H1 (cell line): ENCODE results near the gene TUBGCP6. TPM values are rescaled to one million over a fixed set of nuclear protein-coding genes. Genes with fewer than 3 reads are reported as not detected.

Experiments
- CTCF ChIA-PET: fragments of 300-600 bp; sonication (Branson Sonifier 250); formaldehyde crosslinking; loops from one replicate; lab custom pipeline; 2021; ENCODE audit not compliant: partially characterized antibody; lab: Charles Lee
- POLR2A ChIA-PET: fragments of 300-600 bp; sonication (Branson Sonifier 250); formaldehyde crosslinking; loops from one replicate; lab custom pipeline; 2021; ENCODE audit warnings: inconsistent platforms; ENCODE audit not compliant: partially characterized antibody; lab: Charles Lee
- DNase-seq, 2 experiments: peaks; one replicate each; pipeline versions ENCODE4 v3.0.0 to v3.0.0-alpha.2; 2010 to 2022; ENCODE audit warnings: low spot score in 2 of 2, low read depth in 1 of 2, mixed read lengths in 1 of 2
- FAIRE-seq: peaks from 2 replicates; lab custom pipeline; 2011; peaks lifted over from hg19 to GRCh38; lab: Jason Lieb, UNC
- H2AFZ ChIP-seq: 2 replicates; pipeline ENCODE4 v1.8.1; 2012; ENCODE audit warnings: low read length, inconsistent platforms
- H2AK5ac ChIP-seq: 2 replicates; pipeline ENCODE4 v1.6.1; 2013; ENCODE audit warnings: low read depth, low read length
- H2BK120ac ChIP-seq: replicated peaks from 2 replicates; pipeline ENCODE3; 2013; ENCODE audit warnings: low read depth, low read length, inconsistent platforms
- H2BK12ac ChIP-seq: 2 replicates; pipeline ENCODE4 v1.6.1; 2013; ENCODE audit warnings: low read depth, low read length
- H2BK15ac ChIP-seq: 2 replicates; pipeline ENCODE4 v1.6.1; 2013; ENCODE audit warnings: low read length
- H2BK20ac ChIP-seq: 2 replicates; pipeline ENCODE4 v1.6.1; 2013; ENCODE audit warnings: low read length
- H2BK5ac ChIP-seq: 2 replicates; pipeline ENCODE4 v1.6.1; 2013; ENCODE audit warnings: low read depth, low read length
- H3K14ac ChIP-seq: 2 replicates; pipeline ENCODE4 v1.6.1; 2013; ENCODE audit warnings: inconsistent platforms; ENCODE audit not compliant: insufficient read length
- H3K18ac ChIP-seq: 2 replicates; pipeline ENCODE4 v1.6.1; 2013; ENCODE audit warnings: low read length; ENCODE audit errors: extremely low read depth
- H3K23ac ChIP-seq: 2 replicates; pipeline ENCODE4 v1.6.1; 2013; ENCODE audit warnings: inconsistent platforms; ENCODE audit not compliant: insufficient read length
- H3K23me2 ChIP-seq: 2 replicates; pipeline ENCODE4 v1.6.1; 2013; ENCODE audit warnings: low read depth, low read length
- H3K27ac ChIP-seq: 2 replicates; pipeline ENCODE4 v1.6.1; 2011; ENCODE audit warnings: low read depth, low read length, inconsistent platforms
- H3K27me3 ChIP-seq, 4 experiments: replicated peaks in 1 of 4; 1 replicate in 1 of 4; 2 replicates in 3 of 4; pipeline versions ENCODE4 v1.6.1 to v1.8.1; 2011 to 2013; ENCODE audit warnings: low read length in 3 of 4, mild to moderate bottlenecking in 3 of 4, inconsistent platforms in 2 of 4, mixed read lengths in 2 of 4, moderate library complexity in 1 of 4; ENCODE audit not compliant: control insufficient read depth in 3 of 4, insufficient read depth in 3 of 4; ENCODE audit errors: extremely low read depth in 1 of 4
- H3K36me3 ChIP-seq, 4 experiments: 2 replicates each; pipeline versions ENCODE4 v1.6.1 to v1.8.1; 2011 to 2013; ENCODE audit warnings: mild to moderate bottlenecking in 4 of 4, low read length in 3 of 4, moderate library complexity in 2 of 4, control low read depth in 1 of 4, inconsistent platforms in 1 of 4; ENCODE audit not compliant: insufficient read depth in 4 of 4, control insufficient read depth in 2 of 4
- H3K4ac ChIP-seq: replicated peaks from 2 replicates; pipeline ENCODE3; 2013; ENCODE audit warnings: low read length, low read depth, mixed read lengths, inconsistent platforms; ENCODE audit not compliant: insufficient read length
- H3K4me1 ChIP-seq, 4 experiments: replicated peaks in 1 of 4; 1 replicate in 1 of 4; 2 replicates in 3 of 4; pipeline versions ENCODE4 v1.6.1 to v1.8.1; 2011 to 2013; ENCODE audit warnings: low read length in 3 of 4, inconsistent platforms in 2 of 4, mixed read lengths in 1 of 4; ENCODE audit not compliant: insufficient read depth in 4 of 4, control insufficient read depth in 3 of 4
- H3K4me2 ChIP-seq, 2 experiments: 2 replicates each; pipeline versions ENCODE4 v1.6.1 to v1.8.1; 2011 to 2013; ENCODE audit warnings: low read depth in 2 of 2, low read length in 2 of 2, control low read depth in 1 of 2, inconsistent platforms in 1 of 2, mild to moderate bottlenecking in 1 of 2; ENCODE audit not compliant: insufficient read depth in 1 of 2
- H3K4me3 ChIP-seq, 4 experiments: fragments of 200-600, 300-600 bp in 1 of 4; sonication (generic), shearing (Covaris generic), sonication (Bioruptor Twin) in 1 of 4; 2 replicates each; pipeline versions ENCODE4 v1.5.1 to v1.8.1; 2011 to 2016; ENCODE audit warnings: low read length in 4 of 4, low read depth in 3 of 4, control low read depth in 2 of 4, inconsistent platforms in 2 of 4, mild to moderate bottlenecking in 2 of 4, mixed read lengths in 1 of 4, moderate library complexity in 1 of 4; ENCODE audit not compliant: insufficient read depth in 2 of 4; ENCODE audit errors: extremely low read depth in 1 of 4
- H3K56ac ChIP-seq: replicated peaks from 2 replicates; pipeline ENCODE3; 2013; ENCODE audit warnings: low read depth, mild to moderate bottlenecking, mixed read lengths, low read length, inconsistent platforms; ENCODE audit not compliant: insufficient read length
- H3K79me1 ChIP-seq: 2 replicates; pipeline ENCODE4 v1.6.1; 2013; ENCODE audit warnings: low read depth, low read length, control low read depth
- H3K79me2 ChIP-seq, 2 experiments: 2 replicates each; pipeline versions ENCODE4 v1.6.1 to v1.8.1; 2012 to 2013; ENCODE audit warnings: low read length in 2 of 2, mild to moderate bottlenecking in 2 of 2, inconsistent platforms in 1 of 2; ENCODE audit not compliant: insufficient read depth in 2 of 2, control insufficient read depth in 1 of 2
- H3K9ac ChIP-seq, 4 experiments: replicated peaks in 1 of 4; 1 replicate in 1 of 4; 2 replicates in 3 of 4; pipeline versions ENCODE4 v1.6.1 to v1.8.1; 2011 to 2013; ENCODE audit warnings: low read depth in 3 of 4, low read length in 3 of 4, control low read depth in 2 of 4, mild to moderate bottlenecking in 2 of 4, moderate library complexity in 2 of 4, inconsistent platforms in 1 of 4; ENCODE audit errors: extremely low read depth in 1 of 4
- H3K9me3 ChIP-seq, 2 experiments: 2 replicates each; pipeline versions ENCODE4 v1.6.1 to v1.8.1; 2012 to 2013; ENCODE audit warnings: mild to moderate bottlenecking in 2 of 2, moderate library complexity in 2 of 2, control low read depth in 1 of 2, inconsistent platforms in 1 of 2, low read depth in 1 of 2, low read length in 1 of 2, mixed read lengths in 1 of 2; ENCODE audit not compliant: insufficient read depth in 2 of 2
- H4K20me1 ChIP-seq, 2 experiments: replicated peaks in 1 of 2; 2 replicates each; pipeline versions ENCODE3 to v1.8.1; 2011 to 2013; ENCODE audit warnings: inconsistent platforms in 2 of 2, low read length in 2 of 2, mild to moderate bottlenecking in 1 of 2; ENCODE audit not compliant: insufficient read depth in 2 of 2, control insufficient read depth in 1 of 2
- H4K5ac ChIP-seq: 2 replicates; pipeline ENCODE4 v1.6.1; 2013; ENCODE audit warnings: low read length, low read depth, mixed read lengths, inconsistent platforms; ENCODE audit not compliant: insufficient read length
- H4K8ac ChIP-seq: 2 replicates; pipeline ENCODE4 v1.8.0; 2013; ENCODE audit warnings: mild to moderate bottlenecking, moderate library complexity, low read length, inconsistent platforms; ENCODE audit not compliant: insufficient read depth; ENCODE audit errors: extremely low read depth
- H4K91ac ChIP-seq: replicated peaks from 2 replicates; pipeline ENCODE3; 2013; ENCODE audit warnings: low read length, mixed read lengths, inconsistent platforms; ENCODE audit not compliant: insufficient read length
- BACH1 ChIP-seq: IDR thresholded peaks from 2 replicates; pipeline ENCODE4 v1.6.1; 2012; ENCODE audit warnings: low read length, improper control_type of control experiment
- BCL11A ChIP-seq, 2 experiments: IDR thresholded peaks; one replicate each; pipeline ENCODE4 v1.6.1; 2011; ENCODE audit warnings: low read depth in 2 of 2, low read length in 2 of 2, mild to moderate bottlenecking in 2 of 2
- CBX5 ChIP-seq: fragments of 300-800, 300-1000 bp; sonication (generic); IDR thresholded peaks from 2 replicates; pipeline ENCODE4 v1.7.1; 2016; ENCODE audit warnings: antibody characterized with exemption, low read length, low read depth
- CBX8 ChIP-seq: fragments of 300-800, 300-1000 bp; sonication (generic); IDR thresholded peaks from 2 replicates; pipeline ENCODE4 v1.7.1; 2016; ENCODE audit warnings: low read depth, low read length, borderline replicate concordance
- FOSL1 ChIP-seq: IDR thresholded peaks from 2 replicates; pipeline ENCODE4 v1.6.1; 2011; ENCODE audit warnings: mild to moderate bottlenecking, low read depth, low read length, moderate library complexity; ENCODE audit not compliant: insufficient read depth
- GTF2F1 ChIP-seq: IDR thresholded peaks from 2 replicates; pipeline ENCODE4 v1.6.1; 2012; ENCODE audit warnings: low read depth, low read length, improper control_type of control experiment, borderline replicate concordance
- KDM4A ChIP-seq: IDR thresholded peaks from one replicate; pipeline ENCODE4 v1.7.1; 2012; ENCODE audit warnings: low read depth, mild to moderate bottlenecking, moderate library complexity, low read length, inconsistent platforms; ENCODE audit not compliant: severe bottlenecking
- NRF1 ChIP-seq: IDR thresholded peaks from 2 replicates; pipeline ENCODE4 v1.6.1; 2011; ENCODE audit warnings: mild to moderate bottlenecking, low read depth, low read length, improper control_type of control experiment
- POU5F1 ChIP-seq: IDR thresholded peaks from 2 replicates; pipeline ENCODE4 v1.6.1; 2011; ENCODE audit warnings: low read depth, mild to moderate bottlenecking, low read length, moderate library complexity
- RXRA ChIP-seq: IDR thresholded peaks from 2 replicates; pipeline ENCODE4 v1.6.1; 2011; ENCODE audit warnings: low read depth, mild to moderate bottlenecking, low read length, moderate library complexity; ENCODE audit not compliant: insufficient read depth
- SUZ12 ChIP-seq: fragments of 200-600 bp; sonication (generic); IDR thresholded peaks from 2 replicates; pipeline ENCODE4 v1.6.1; 2012; ENCODE audit warnings: mild to moderate bottlenecking, inconsistent platforms, low read length, moderate library complexity, mixed read lengths
- TAF1 ChIP-seq: IDR thresholded peaks from 2 replicates; pipeline ENCODE4 v1.6.1; 2011; ENCODE audit warnings: mild to moderate bottlenecking, low read depth, low read length
- TAF7 ChIP-seq: optimal IDR thresholded peaks from 2 replicates; pipeline ENCODE3; 2011; ENCODE audit warnings: low read depth, mild to moderate bottlenecking, inconsistent platforms, low read length, moderate library complexity, borderline replicate concordance
- ZNF274 ChIP-seq: IDR thresholded peaks from 2 replicates; pipeline ENCODE4 v1.7.0; 2012; ENCODE audit warnings: low read length, borderline replicate concordance; ENCODE audit errors: extremely low read depth
- WGBS, 2 experiments: shearing (Covaris generic) in 1 of 2; methylation state at CpG; one replicate each; pipeline versions ENCODE4 v1.1.6 to v1.1.7; 2013 to 2015; ENCODE audit warnings: low lambda C conversion rate in 2 of 2, mixed read lengths in 2 of 2, inconsistent platforms in 1 of 2, low coverage in 1 of 2, missing lambda C conversion rate in 1 of 2; ENCODE audit not compliant: insufficient replicate concordance in 2 of 2, insufficient coverage in 1 of 2, insufficient read length in 1 of 2; ENCODE audit errors: extremely low coverage in 1 of 2, missing lambda C conversion rate in 1 of 2; 5-methylcytosine and 5-hydroxymethylcytosine counted together
- polyA plus RNA-seq, 7 experiments: library from polyadenylated mRNA; depleted of rRNA in 3 of 7; stranded (reverse) in 5 of 7; unstranded in 2 of 7; fragments of >200 nt in 5 of 7; fragments of 200-250 nt in 2 of 7; gene quantifications; 1 replicate in 5 of 7; 2 replicates in 1 of 7; 4 replicates in 1 of 7; pipeline versions ENCODE4 v1.2.1 to v1.2.3, GENCODE V29; 2011 to 2013; ENCODE audit warnings: missing spikeins in 2 of 7, mixed read lengths in 2 of 7
- total RNA-seq: library from RNA; stranded (reverse); fragmentation: NEBNext Ultra II Directional; extraction: Animal tissue kit (Norgen Biotek cat#: 25700); gene quantifications from 2 replicates; pipeline ENCODE4 v1.2.1, GENCODE V29; 2021

Gene TUBGCP6
- total and polyA plus RNA-seq, 2 of the 8 experiments (the other 6 are each of a cell fraction or from before 2014, with no cell fraction given): 24.2 to 24.7 TPM

DNA sequence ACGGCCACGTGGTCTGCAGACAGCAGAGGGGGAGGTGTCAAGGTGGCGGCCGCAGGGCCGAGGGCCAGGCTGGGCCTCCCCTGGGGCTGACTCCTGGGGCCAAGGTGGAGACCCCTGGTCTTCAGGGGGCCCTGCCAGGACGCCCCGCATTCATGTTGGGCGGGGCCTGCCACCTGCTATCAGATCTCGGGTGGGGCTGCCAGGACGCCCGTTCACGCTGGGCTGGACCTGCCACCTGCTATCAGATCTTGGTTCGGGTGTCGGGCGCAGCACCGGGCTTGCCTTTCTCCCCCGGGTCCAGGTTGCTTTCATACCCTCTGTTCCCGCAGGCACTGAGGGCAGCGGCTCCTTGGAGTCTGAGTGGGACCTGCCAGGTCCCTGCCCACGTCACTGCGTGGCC, 41.5 kb upstream of the TUBGCP6 start:
- no peak overlapping the region; the same call in 1 of the 2 replicates for H4K8ac ChIP-seq
- H3K79me1 ChIP-seq: peaks cover 6% of the 10 kb centered on the region
- no peak overlapping the region for H3K27ac ChIP-seq
- H3K4me2 ChIP-seq: no peak overlapping the region
- no peaks in the 10 kb centered on the region for H3K27me3 ChIP-seq
- H3K36me3 ChIP-seq: peaks cover 16 to 73% (median 22%) of the 10 kb centered on the region in 4 experiments
- no peak overlapping the region for H3K56ac ChIP-seq
- 93% methylated on average over 21 of the region's 21 CpGs; no CpG with 5 or more reads in 1 of the 2 experiments for WGBS, 2 experiments
- no peak overlapping the region for H3K9ac ChIP-seq
- CTCF ChIA-PET: interaction anchor here (0.6 to 0.7 kb wide), 2 partner anchors 35 to 86 kb away, joined by 3 to 5 read pairs; no protein-coding TSS in a partner anchor
- no peak overlapping the region for H3K23ac ChIP-seq
- H2BK20ac ChIP-seq: no peak overlapping the region
- H3K4me3 ChIP-seq: no peak overlapping the region
- no peaks in the 10 kb centered on the region; a peak in 1 of 4 replicates for H3K9me3 ChIP-seq
- no peak overlapping the region for H3K18ac ChIP-seq
- no peak overlapping the region for H2BK15ac ChIP-seq
- H4K5ac ChIP-seq: no peak overlapping the region
- H3K79me2 ChIP-seq: peaks cover 0 to 11% of the 10 kb centered on the region in 2 experiments; a peak in 2 of 4 replicates
- H3K4ac ChIP-seq: no peak overlapping the region
- H3K14ac ChIP-seq: no peak overlapping the region
- H3K23me2 ChIP-seq: no peaks in the 10 kb centered on the region
- peaks cover 0 to 5% (median 0%) of the 10 kb centered on the region in 4 experiments; a peak in 2 of 7 replicates for H3K4me1 ChIP-seq
- no peak overlapping the region for H2BK120ac ChIP-seq
- POLR2A ChIA-PET: no interaction called here
- FAIRE-seq (no peak), DNase-seq (no peak)
- H4K91ac ChIP-seq: no peak overlapping the region
- no peak overlapping the region for H2AK5ac ChIP-seq
- H2BK5ac ChIP-seq: no peak overlapping the region
- H4K20me1 ChIP-seq: peaks cover 4 to 24% of the 10 kb centered on the region in 2 experiments
- H2AFZ ChIP-seq: no peak overlapping the region
- H2BK12ac ChIP-seq: no peak overlapping the region
- TF ChIP-seq TAF1 (no peak), GTF2F1 (no peak), POU5F1 (no peak), CBX8 (no peak), TAF7 (no peak), NRF1 (no peak), CBX5 (no peak), BCL11A (IDR thresholded peaks at IDR 0.05; ENCODE audit: low read depth in 2 of 2, low read length in 2 of 2) (no peak), BACH1 (no peak), FOSL1 (no peak), ZNF274 (no peak), RXRA (no peak), SUZ12 (no peak), KDM4A (no peak)
